IMR-90 (cell line): Measurements from ENCODE around the gene ZMYND10. TPM values are rescaled to one million over a fixed set of nuclear protein-coding genes. Genes with fewer than 3 reads are reported as not detected.

Source experiments
- ATAC-seq: fragments of 200-7000 bp; cut with Tn5 transposase; 2 replicates; pipeline ENCODE4 v1.9.1; 2020; ENCODE audit warnings: low read depth, mild to moderate bottlenecking, moderate library complexity
- BruUV-seq: library from RNA; stranded (reverse); fragments of 400-500 nt; replicated peaks from 2 replicates; lab custom pipeline; 2021; lab: Mats Ljungman, UMichigan
- CTCF ChIA-PET: fragments of 300-600 bp; formaldehyde crosslinking; extraction: SDS; loops from one replicate; lab custom pipeline; 2021; ENCODE audit warnings: antibody characterized with exemption; lab: Yijun Ruan, JAX
- POLR2A ChIA-PET: fragments of 300-600 bp; sonication (Branson Sonifier 250); formaldehyde crosslinking; loops from one replicate; lab custom pipeline; 2022; ENCODE audit warnings: antibody characterized with exemption; ENCODE audit not compliant: unreplicated experiment; lab: Charles Lee
- DNase-seq: peaks from one replicate; pipeline ENCODE4 v3.0.0; 2013
- H2AFZ ChIP-seq: replicated peaks from 2 replicates; pipeline ENCODE3; 2013; ENCODE audit warnings: low read length, mild to moderate bottlenecking; ENCODE audit not compliant: poor library complexity
- H2AK5ac ChIP-seq: 2 replicates; pipeline ENCODE4 v1.6.1; 2013; ENCODE audit warnings: low read depth, low read length, inconsistent platforms
- H2AK9ac ChIP-seq: replicated peaks from 2 replicates; pipeline ENCODE3; 2013; ENCODE audit warnings: mild to moderate bottlenecking, low read depth, low read length, moderate library complexity; ENCODE audit not compliant: poor library complexity
- H2BK120ac ChIP-seq: 2 replicates; pipeline ENCODE4 v1.6.1; 2013; ENCODE audit warnings: low read depth, low read length, inconsistent platforms
- H2BK15ac ChIP-seq: 3 replicates; pipeline ENCODE4 v1.6.1; 2013; ENCODE audit warnings: low read depth, low read length, inconsistent platforms
- H2BK20ac ChIP-seq: 2 replicates; pipeline ENCODE4 v1.6.1; 2013; ENCODE audit warnings: low read depth, mild to moderate bottlenecking, inconsistent platforms, low read length, moderate library complexity
- H2BK5ac ChIP-seq: 2 replicates; pipeline ENCODE4 v1.6.1; 2013; ENCODE audit warnings: mild to moderate bottlenecking, low read depth, low read length, inconsistent platforms; ENCODE audit not compliant: poor library complexity, severe bottlenecking
- H3K14ac ChIP-seq: replicated peaks from 2 replicates; pipeline ENCODE4 v1.6.1; 2013; ENCODE audit warnings: low read depth, low read length, inconsistent platforms
- H3K18ac ChIP-seq: 2 replicates; pipeline ENCODE4 v1.6.1; 2013; ENCODE audit warnings: low read depth, low read length, control low read depth
- H3K23ac ChIP-seq: 2 replicates; pipeline ENCODE4 v1.6.1; 2013; ENCODE audit warnings: low read depth, low read length, inconsistent platforms
- H3K27ac ChIP-seq: 2 replicates; pipeline ENCODE4 v1.5.1; 2013; ENCODE audit warnings: mild to moderate bottlenecking, control low read depth, low read length; ENCODE audit not compliant: insufficient read depth
- H3K27me3 ChIP-seq: 2 replicates; pipeline ENCODE4 v1.6.1; 2013; ENCODE audit warnings: low read length; ENCODE audit not compliant: control insufficient read depth, insufficient read depth
- H3K36me3 ChIP-seq: 2 replicates; pipeline ENCODE4 v1.6.1; 2013; ENCODE audit warnings: low read length, mixed read lengths; ENCODE audit not compliant: control insufficient read depth, insufficient read depth
- H3K4ac ChIP-seq: 2 replicates; pipeline ENCODE4 v1.6.1; 2013; ENCODE audit warnings: low read depth, low read length, inconsistent platforms
- H3K4me1 ChIP-seq: 2 replicates; pipeline ENCODE4 v1.6.1; 2013; ENCODE audit warnings: low read length, mixed read lengths; ENCODE audit not compliant: control insufficient read depth, insufficient read depth
- H3K4me2 ChIP-seq: 2 replicates; pipeline ENCODE4 v1.6.1; 2013; ENCODE audit warnings: low read depth, mild to moderate bottlenecking, control low read depth, low read length, moderate library complexity
- H3K4me3 ChIP-seq: 2 replicates; pipeline ENCODE4 v1.5.1; 2013; ENCODE audit warnings: low read depth, mild to moderate bottlenecking, control low read depth, low read length, moderate library complexity; ENCODE audit not compliant: insufficient read depth
- H3K56ac ChIP-seq: 2 replicates; pipeline ENCODE4 v1.6.1; 2013; ENCODE audit warnings: low read length, inconsistent platforms; ENCODE audit not compliant: insufficient read depth; ENCODE audit errors: extremely low read depth
- H3K79me1 ChIP-seq, 2 experiments: 2 replicates each; pipeline ENCODE4 v1.6.1; 2013; ENCODE audit warnings: low read length in 2 of 2, inconsistent platforms in 1 of 2, low read depth in 1 of 2
- H3K9ac ChIP-seq: 2 replicates; pipeline ENCODE4 v1.6.1; 2013; ENCODE audit warnings: low read depth, low read length, control low read depth
- H3K9me1 ChIP-seq: 2 replicates; pipeline ENCODE4 v1.6.1; 2013; ENCODE audit warnings: low read length, inconsistent platforms; ENCODE audit not compliant: insufficient read depth
- H3K9me3 ChIP-seq: 2 replicates; pipeline ENCODE4 v1.6.1; 2013; ENCODE audit warnings: low read length; ENCODE audit not compliant: control insufficient read depth, insufficient read depth
- H4K20me1 ChIP-seq: 2 replicates; pipeline ENCODE4 v1.6.1; 2013; ENCODE audit warnings: low read length, inconsistent platforms; ENCODE audit not compliant: insufficient read depth
- H4K5ac ChIP-seq: 2 replicates; pipeline ENCODE4 v1.6.1; 2013; ENCODE audit warnings: mild to moderate bottlenecking, low read depth, low read length, control low read depth
- H4K8ac ChIP-seq, 2 experiments: 2 replicates each; pipeline ENCODE4 v1.6.1; 2013; ENCODE audit warnings: low read depth in 2 of 2, low read length in 2 of 2, control low read depth in 1 of 2, inconsistent platforms in 1 of 2
- H4K91ac ChIP-seq: 2 replicates; pipeline ENCODE4 v1.6.1; 2013; ENCODE audit warnings: low read depth, low read length, inconsistent platforms; ENCODE audit not compliant: insufficient read depth
- BHLHE40 ChIP-seq: fragments of 150-350 bp; IDR thresholded peaks from 2 replicates; pipeline ENCODE4 v1.6.1; 2016; ENCODE audit warnings: mild to moderate bottlenecking, low read depth, low read length
- CEBPB ChIP-seq: IDR thresholded peaks from 2 replicates; pipeline ENCODE4 v1.6.1; 2012; ENCODE audit warnings: low read depth, low read length, improper control_type of control experiment
- CHD1 ChIP-seq: IDR thresholded peaks from 2 replicates; pipeline ENCODE4 v1.6.1; 2012; ENCODE audit warnings: low read depth, low read length, improper control_type of control experiment
- CTCF ChIP-seq: conservative IDR thresholded peaks from 2 replicates; pipeline ENCODE4 v1.5.1; 2012; ENCODE audit warnings: mild to moderate bottlenecking, low read depth, low read length, improper control_type of control experiment
- ELK1 ChIP-seq: fragments of 150-350 bp; IDR thresholded peaks from 2 replicates; pipeline ENCODE4 v1.6.1; 2016; ENCODE audit warnings: low read depth, mild to moderate bottlenecking, low read length, moderate library complexity, borderline replicate concordance
- FOS ChIP-seq: fragments of 150-350 bp; IDR thresholded peaks from 2 replicates; pipeline ENCODE4 v1.6.1; 2016; ENCODE audit warnings: low read depth, low read length
- MAFK ChIP-seq: IDR thresholded peaks from 2 replicates; pipeline ENCODE4 v1.6.1; 2012; ENCODE audit warnings: low read depth, low read length, improper control_type of control experiment
- MAZ ChIP-seq: IDR thresholded peaks from 2 replicates; pipeline ENCODE4 v1.6.1; 2012; ENCODE audit warnings: low read depth, mild to moderate bottlenecking, low read length, improper control_type of control experiment, moderate library complexity, borderline replicate concordance
- MXI1 ChIP-seq: IDR thresholded peaks from 2 replicates; pipeline ENCODE4 v1.6.1; 2012; ENCODE audit warnings: low read depth, mild to moderate bottlenecking, low read length, moderate library complexity, borderline replicate concordance
- NFE2L2 ChIP-seq: fragments of 150-350 bp; IDR thresholded peaks from 2 replicates; pipeline ENCODE4 v1.6.1; 2016; ENCODE audit warnings: low read depth, mild to moderate bottlenecking, low read length
- POLR2A ChIP-seq: IDR thresholded peaks from 2 replicates; pipeline ENCODE4 v1.6.1; 2012; ENCODE audit warnings: mild to moderate bottlenecking, low read depth, low read length
- RAD21 ChIP-seq: IDR thresholded peaks from 2 replicates; pipeline ENCODE4 v1.6.1; 2012; ENCODE audit warnings: low read length, improper control_type of control experiment
- RCOR1 ChIP-seq: IDR thresholded peaks from 2 replicates; pipeline ENCODE4 v1.6.1; 2012; ENCODE audit warnings: mild to moderate bottlenecking, low read length, improper control_type of control experiment; ENCODE audit not compliant: insufficient replicate concordance
- RFX5 ChIP-seq: IDR thresholded peaks from 2 replicates; pipeline ENCODE4 v1.8.0; 2012; ENCODE audit warnings: low read depth, mild to moderate bottlenecking, low read length, moderate library complexity
- SMC3 ChIP-seq: fragments of 150-350 bp; IDR thresholded peaks from 2 replicates; pipeline ENCODE4 v1.6.1; 2016; ENCODE audit warnings: low read depth, mild to moderate bottlenecking, antibody characterized with exemption, low read length, moderate library complexity
- USF2 ChIP-seq: fragments of 150-350 bp; IDR thresholded peaks from 2 replicates; pipeline ENCODE4 v1.6.1; 2017; ENCODE audit warnings: mild to moderate bottlenecking, antibody characterized with exemption, low read length, low read depth
- WGBS, 2 experiments: methylation state at CpG; one replicate each; pipeline versions ENCODE4 v1.1.5 to v1.1.7; 2013; ENCODE audit warnings: missing lambda C conversion rate in 2 of 2; ENCODE audit not compliant: insufficient read length in 1 of 2; ENCODE audit errors: extremely low coverage in 2 of 2; 5-methylcytosine and 5-hydroxymethylcytosine counted together
- dilution Hi-C: fragments of 300-500 bp; cut with HindIII; formaldehyde crosslinking; loops from one replicate; pipeline ENCODE4 v1.14.3; 2018; ENCODE audit warnings: low sequenced_read_pairs; ENCODE audit not compliant: unreplicated experiment
- in situ Hi-C: fragments of 300-500 bp; cut with MboI; formaldehyde crosslinking; loops from 3 replicates; pipeline ENCODE4 v1.14.3; 2019; ENCODE audit warnings: low sequenced_read_pairs, inconsistent platforms, mixed read lengths
- intact Hi-C: fragments of 100-400 bp; cut with micrococcal nuclease; formaldehyde crosslinking; loops from 2 replicates; pipeline ENCODE4 v1.10.0; 2022
- polyA plus RNA-seq, 3 experiments: library from polyadenylated mRNA; depleted of rRNA; stranded (reverse); fragments of >200 nt; gene quantifications; 2 replicates each; pipeline ENCODE4 v1.2.3, GENCODE V29; 2012; ENCODE audit warnings: low replicate concordance in 1 of 3
- total RNA-seq: library from RNA; depleted of rRNA; stranded (reverse); fragments of >200 nt; gene quantifications from 2 replicates; pipeline ENCODE4 v1.2.3, GENCODE V29; 2012

ZMYND10 gene
- total and polyA plus RNA-seq, 2 of the 4 experiments (the other 2 are of a cell fraction), result 1.1 to 1.4 TPM

- H4K8ac ChIP-seq, result peak overlapping the region; percentile 85 to 99
- no peaks in the 10 kb centered on the region for H4K20me1 ChIP-seq
- H2AFZ ChIP-seq, result peak overlapping the region; percentile 96
- no peak overlapping the region for H2BK120ac ChIP-seq
- H3K27ac ChIP-seq, result no peak overlapping the region
- no peak overlapping the region for H2BK15ac ChIP-seq
- intact Hi-C loops (no loop called here), dilution Hi-C loops (no loop called here), in situ Hi-C loops (no loop called here)
- no peak overlapping the region for H3K18ac ChIP-seq
- DNase-seq, result no peak
- H2BK20ac ChIP-seq, result no peak overlapping the region
- H3K79me1 ChIP-seq, result peaks cover 15 to 39% of the 10 kb centered on the region in 2 experiments
- no peak overlapping the region for H3K23ac ChIP-seq
- peak overlapping the region; percentile 48 for H2AK5ac ChIP-seq
- ATAC-seq, result no peak
- H2AK9ac ChIP-seq, result peak overlapping the region; percentile 75
- peaks cover 17% of the 10 kb centered on the region for H3K36me3 ChIP-seq
- H3K4me1 ChIP-seq, result peaks cover 9% of the 10 kb centered on the region
- H3K4ac ChIP-seq, result peak overlapping the region; percentile 80
- peak overlapping the region; percentile 90 for H4K5ac ChIP-seq
- H3K9me1 ChIP-seq, result peaks cover 3% of the 10 kb centered on the region
- TF ChIP-seq ELK1 (no peak), POLR2A (no peak), MXI1 (no peak), FOS (no peak), RAD21 (no peak), CHD1 (no peak), CTCF (no peak), NFE2L2 (no peak), MAFK (no peak), MAZ (no peak), CEBPB (no peak), BHLHE40 (no peak), USF2 (no peak), SMC3 (no peak), RCOR1 (no peak), RFX5 (no peak)
- H3K9me3 ChIP-seq, result no peaks in the 10 kb centered on the region
- H3K56ac ChIP-seq, result no peak overlapping the region
- H2BK5ac ChIP-seq, result no peak overlapping the region
- ChIA-PET CTCF (no interaction called here), POLR2A (no interaction called here)
- no peaks in the 10 kb centered on the region for H3K27me3 ChIP-seq
- 94% methylated on average over 8 of the region's 12 CpGs; no CpG with 5 or more reads in 1 of the 2 experiments for WGBS, 2 experiments
- H3K14ac ChIP-seq, result no peak overlapping the region
- no peak overlapping the region for H3K9ac ChIP-seq
- no TSS peak for BruUV-seq
- no peak overlapping the region for H3K4me3 ChIP-seq
- no peak overlapping the region; the same call in 1 of the 2 replicates for H4K91ac ChIP-seq
- H3K4me2 ChIP-seq, result no peak overlapping the region
These were observed 52.3 kb downstream of the ZMYND10 start for GRCh38 chr3:50293079-50293801.
